GM03348 (cell line): ENCODE results near the gene EIF4E1B.
"Not testable (repeated sequence)": the region's sequence is repeated elsewhere in the genome, so short reads cannot be mapped to it uniquely, and the experiment has no call there.

Experiments used
- DNase-seq: peaks from one replicate; pipeline ENCODE4 v3.0.0; 2012; ENCODE audit warnings: low spot score

EIF4E1B gene, protein sequence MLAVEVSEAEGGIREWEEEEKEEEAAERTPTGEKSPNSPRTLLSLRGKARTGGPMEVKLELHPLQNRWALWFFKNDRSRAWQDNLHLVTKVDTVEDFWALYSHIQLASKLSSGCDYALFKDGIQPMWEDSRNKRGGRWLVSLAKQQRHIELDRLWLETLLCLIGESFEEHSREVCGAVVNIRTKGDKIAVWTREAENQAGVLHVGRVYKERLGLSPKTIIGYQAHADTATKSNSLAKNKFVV

DNA sequence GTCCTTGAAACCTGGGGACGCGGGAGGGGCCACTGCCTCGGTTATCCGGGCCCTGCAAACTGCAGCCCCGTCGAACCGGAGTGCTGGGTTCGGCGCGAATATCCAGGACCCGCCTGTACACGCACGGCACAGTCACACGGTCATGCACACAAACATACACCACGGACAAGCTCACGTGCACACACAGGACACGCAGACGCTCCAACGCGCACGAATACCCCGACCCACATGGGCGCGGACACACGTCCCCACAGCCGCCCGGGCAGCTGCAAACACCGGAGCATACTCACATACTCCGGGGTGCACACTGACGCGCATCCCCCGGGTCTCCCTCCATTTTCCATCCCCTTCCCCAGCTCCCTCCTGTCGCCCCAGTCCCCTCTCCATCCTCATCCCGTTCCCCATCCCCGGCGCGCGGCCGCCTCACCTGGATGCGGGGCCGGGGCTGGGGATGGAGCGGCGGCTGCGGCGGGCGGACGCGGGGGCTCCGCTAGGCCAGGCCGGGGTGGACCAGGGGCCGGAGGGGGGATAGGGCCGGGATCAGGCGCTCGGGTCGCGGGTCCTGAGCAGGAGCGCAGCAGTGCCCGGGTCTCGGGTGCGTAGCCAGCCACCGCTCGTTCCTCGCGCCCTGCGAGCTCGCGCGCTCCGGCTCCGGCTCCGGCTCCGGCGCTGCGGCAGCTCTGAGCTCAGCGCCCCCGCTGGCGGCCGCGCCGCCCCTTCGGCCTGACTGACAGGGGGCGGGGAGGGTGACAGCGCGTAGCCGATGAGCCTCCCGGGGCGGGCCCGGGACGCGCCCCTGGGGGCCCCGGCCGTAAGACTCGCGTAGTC is at the start of gene EIF4E1B, which contains the start of gene SNCB:
EIF4E1B (plus strand) TSS at position 823 of the 828 bp plus-strand sequence. CDS start 12,113 bp downstream, outside the sequence.
SNCB (minus strand) TSS at position 682 of the 828 bp plus-strand sequence. CDS start 880 bp downstream, outside the sequence.
- peak; percentile 77 for DNase-seq

DNA sequence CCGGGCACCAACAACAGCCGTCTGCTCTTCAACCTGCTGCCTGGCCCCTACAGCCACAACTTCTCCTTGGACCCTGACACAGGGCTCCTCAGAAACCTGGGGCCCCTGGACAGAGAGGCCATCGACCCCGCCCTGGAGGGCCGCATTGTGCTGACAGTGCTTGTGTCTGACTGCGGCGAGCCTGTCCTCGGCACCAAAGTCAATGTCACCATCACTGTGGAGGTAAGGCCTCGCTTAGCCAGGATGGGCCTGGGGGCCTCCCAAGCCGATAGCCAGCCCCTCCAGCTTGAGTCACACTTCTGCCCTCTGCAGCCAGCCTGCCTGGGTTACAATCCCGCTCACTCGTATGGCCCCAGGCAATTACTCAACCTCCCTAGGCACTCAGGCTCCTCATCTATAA is 49.1 kb upstream of the EIF4E1B start:
- DNase-seq, result no peak

DNA sequence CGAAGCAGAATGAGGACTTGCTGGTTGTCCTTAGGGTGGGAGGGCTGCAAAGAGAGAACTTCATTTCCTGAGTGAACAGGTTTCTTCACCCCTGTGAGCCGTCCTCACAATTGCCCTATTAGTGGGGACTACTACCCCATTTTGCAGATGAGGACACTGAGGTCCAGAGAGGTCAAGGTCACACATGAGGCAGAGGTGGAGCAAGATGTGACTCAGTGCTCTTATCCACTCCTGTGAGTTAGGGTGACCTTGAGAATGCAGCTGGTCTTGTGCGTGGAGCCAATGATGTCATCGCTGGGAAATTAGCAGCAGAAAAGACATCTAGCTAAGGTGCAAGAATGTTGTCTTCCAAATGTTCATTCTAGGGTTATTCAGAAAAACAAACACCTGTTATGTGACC is 47.4 kb upstream of the EIF4E1B start:
- DNase-seq, result no peak

DNA sequence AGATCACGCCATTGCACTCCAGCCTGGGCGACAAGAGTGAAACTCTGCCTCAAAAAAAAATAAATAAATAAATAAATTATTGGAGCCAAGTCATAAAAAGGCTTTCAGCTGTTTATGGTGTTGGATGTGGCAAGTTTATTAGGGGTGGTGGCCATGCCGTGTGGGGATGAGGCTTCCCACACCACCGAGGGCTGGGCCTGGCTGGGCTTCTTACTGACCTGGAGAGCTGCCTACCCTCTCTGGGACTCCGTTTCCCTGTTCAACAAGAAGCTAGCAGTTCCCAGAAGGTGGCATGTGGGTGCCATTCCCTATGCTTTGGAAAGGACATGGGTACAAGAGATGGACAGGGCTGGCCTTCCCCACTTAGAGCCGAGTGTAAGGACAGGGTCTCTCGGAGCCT is 43.1 kb upstream of the EIF4E1B start:
- no peak for DNase-seq

DNA sequence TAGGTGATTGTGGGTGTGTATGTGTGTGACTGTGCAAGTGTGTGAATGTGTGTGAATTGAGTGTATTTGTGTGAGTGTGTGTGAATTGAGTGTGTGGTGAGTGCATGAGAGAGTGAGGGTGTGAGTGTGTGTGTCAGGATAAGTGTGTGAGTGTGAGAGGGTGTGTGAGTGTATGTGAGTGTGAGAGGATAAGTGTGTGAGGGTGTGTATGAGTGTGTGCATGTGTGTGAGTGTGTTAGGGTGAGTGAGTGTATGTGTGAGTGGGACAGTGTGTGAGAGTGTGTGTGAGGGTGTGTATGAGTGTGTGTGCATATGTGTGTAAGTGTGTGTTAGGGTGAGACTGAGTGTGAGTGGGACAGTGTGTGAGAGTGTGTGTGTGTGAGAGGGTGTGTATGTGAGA is 42.2 kb upstream of the EIF4E1B start:
- DNase-seq, result no peak

DNA sequence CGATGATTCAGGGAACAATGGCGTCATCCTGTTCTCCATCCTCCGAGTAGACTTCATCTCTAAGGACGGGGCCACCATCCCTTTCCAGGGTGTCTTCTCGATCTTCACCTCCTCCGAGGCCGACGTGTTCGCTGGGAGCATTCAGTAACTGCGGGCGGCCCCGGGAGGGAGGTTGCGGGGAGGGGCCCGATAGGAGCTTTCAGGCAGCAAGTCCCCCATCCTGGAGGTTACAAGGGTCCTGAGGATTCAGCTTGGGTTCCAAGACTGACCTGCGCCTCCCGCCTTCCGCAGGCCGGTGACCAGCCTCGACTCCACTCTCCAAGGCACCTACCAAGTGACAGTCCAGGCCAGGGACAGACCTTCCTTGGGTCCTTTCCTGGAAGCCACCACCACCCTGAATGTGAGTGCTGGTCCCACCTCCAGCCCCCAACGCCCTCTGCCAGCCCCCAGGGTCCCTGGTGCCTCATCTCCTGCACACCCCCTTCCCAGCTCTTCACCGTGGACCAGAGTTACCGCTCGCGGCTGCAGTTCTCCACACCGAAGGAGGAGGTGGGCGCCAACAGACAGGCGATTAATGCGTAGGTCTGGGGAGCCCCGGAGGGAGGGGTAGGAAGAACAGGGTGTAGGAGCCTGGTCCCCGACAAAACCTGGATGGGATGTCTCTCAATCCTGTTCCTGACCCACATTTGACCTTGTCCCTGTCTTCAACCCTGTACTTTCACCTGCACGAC is 41.3 kb upstream of the EIF4E1B start:
- no peak for DNase-seq

DNA sequence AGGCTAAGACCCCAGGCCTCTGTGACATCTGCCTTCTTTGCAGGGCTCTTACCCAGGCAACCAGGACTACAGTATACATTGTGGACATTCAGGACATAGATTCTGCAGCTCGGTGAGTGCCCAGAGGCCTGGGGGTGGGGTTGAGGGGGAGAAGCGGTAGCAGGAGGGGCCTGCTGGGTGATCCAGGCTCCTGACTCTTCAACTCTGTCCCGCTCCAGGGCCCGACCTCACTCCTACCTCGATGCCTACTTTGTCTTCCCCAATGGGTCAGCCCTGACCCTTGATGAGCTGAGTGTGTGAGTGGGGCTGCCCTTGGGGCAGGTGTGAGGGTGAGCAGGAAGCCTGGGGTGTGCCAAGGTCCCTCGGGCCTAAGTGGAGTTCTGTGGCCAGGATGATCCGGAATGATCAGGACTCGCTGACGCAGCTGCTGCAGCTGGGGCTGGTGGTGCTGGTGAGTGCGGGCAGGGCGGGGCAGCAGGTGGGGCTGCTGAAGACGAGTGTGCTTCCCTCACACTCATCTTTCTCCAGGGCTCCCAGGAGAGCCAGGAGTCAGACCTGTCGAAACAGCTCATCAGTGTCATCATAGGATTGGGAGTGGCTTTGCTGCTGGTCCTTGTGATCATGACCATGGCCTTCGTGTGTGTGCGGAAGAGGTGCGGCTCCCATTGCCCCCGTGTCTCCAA is 40.3 kb upstream of the EIF4E1B start:
- no peak for DNase-seq

DNA sequence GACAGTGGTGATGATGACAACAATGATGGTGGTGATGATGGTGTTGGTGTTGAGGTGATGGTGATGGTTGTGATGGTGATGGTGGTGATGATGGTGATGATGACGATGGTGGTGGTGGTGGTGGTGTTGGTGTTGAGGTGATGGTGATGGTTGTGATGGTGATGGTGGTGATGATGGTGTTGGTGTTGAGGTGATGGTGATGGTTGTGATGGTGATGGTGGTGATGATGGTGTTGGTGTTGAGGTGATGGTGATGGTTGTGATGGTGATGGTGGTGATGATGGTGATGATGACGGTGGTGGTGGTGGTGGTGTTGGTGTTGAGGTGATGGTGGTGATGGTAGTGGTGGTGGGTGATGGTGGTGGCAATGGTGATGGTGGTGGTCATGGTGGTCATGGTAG is 38.8 kb upstream of the EIF4E1B start:
- not testable (repeated sequence) for DNase-seq

DNA sequence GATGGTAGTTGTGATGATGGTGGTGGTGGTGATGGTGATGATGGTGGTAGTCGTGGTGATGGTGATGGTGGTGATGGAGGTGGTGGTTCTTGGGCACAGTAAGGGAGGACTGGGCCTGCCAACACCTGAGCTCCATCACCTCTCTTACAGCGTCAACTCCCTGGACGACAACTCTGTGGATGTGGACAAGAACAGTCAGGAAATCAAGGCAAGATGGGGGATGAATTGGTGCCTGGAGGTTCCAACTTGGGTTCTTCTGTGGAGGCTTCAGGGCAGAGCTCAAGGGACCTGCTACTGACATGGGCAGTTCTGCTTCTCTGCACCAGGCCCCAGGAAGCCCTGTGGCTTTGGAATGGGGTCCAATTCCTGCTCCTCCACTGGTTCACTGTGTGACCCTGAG is 37.9 kb upstream of the EIF4E1B start:
- DNase-seq, result no peak

DNA sequence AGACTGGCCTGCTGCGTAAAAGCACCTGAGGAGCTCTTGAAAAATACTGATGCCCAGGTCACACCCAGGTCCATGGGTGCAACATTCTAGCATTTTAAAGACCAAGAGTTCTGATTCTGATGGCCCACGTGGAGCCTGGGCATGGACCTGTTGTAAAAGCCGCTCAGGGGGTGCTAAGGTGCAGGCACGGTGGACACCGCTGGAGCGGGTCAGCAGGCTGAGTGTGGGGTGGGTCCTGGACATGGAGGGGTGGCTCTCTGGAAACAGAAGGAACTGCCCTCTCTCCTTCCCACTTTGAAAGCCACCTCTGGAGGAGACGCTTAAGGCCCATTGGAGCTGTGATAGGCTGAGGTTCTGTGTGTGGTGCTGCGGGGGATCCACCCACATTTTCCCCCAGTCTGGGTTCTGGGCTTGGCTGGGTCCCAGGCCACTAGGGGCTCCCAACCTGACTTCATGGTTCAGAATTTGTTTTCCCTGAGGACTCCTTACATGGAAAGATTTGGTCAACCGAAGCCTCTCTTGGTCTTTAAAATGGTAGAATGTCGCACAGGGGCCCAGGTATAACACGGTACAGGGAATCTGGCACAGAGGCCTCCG is 37.1 kb upstream of the EIF4E1B start:
- DNase-seq, result no peak

DNA sequence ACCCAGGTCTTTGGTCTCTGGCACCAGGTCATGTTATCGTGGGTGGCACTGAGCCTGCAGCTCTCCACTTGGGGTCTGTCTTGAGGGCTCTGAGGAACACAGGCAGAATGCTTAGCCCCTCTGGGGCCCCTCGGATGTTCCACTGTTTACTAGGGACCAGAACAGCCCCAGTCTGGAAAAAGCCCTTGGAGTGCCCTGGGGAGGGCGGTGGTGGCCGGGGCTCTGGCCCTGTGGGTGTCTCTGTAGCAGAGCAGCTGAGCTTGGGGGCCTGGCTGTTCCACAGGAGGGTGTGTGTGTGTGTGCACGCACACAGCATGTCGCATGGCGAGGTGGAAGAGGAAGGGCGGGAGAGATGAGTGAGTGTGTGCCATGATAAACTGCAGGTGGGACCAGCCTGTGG is 35.9 kb upstream of the EIF4E1B start:
- no peak for DNase-seq

DNA sequence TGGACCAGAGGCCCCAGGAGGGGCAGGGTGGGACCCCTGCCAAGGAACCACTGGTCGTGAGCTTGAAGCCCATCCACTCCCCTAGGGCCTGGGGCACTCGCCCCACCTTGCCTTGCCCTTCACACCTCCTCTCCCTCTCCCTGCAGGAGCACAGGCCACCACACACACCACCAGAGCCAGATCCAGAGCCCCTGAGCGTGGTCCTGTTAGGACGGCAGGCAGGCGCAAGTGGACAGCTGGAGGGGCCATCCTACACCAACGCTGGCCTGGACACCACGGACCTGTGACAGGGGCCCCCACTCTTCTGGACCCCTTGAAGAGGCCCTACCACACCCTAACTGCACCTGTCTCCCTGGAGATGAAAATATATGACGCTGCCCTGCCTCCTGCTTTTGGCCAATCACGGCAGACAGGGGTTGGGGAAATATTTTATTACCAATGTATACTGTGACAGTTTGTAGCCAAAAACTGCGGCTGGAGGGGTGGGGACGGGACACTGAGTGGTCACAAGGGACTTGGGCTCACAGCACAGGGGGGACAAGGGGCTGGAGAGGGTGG is 35.0 kb upstream of the EIF4E1B start:
- DNase-seq, result no peak

DNA sequence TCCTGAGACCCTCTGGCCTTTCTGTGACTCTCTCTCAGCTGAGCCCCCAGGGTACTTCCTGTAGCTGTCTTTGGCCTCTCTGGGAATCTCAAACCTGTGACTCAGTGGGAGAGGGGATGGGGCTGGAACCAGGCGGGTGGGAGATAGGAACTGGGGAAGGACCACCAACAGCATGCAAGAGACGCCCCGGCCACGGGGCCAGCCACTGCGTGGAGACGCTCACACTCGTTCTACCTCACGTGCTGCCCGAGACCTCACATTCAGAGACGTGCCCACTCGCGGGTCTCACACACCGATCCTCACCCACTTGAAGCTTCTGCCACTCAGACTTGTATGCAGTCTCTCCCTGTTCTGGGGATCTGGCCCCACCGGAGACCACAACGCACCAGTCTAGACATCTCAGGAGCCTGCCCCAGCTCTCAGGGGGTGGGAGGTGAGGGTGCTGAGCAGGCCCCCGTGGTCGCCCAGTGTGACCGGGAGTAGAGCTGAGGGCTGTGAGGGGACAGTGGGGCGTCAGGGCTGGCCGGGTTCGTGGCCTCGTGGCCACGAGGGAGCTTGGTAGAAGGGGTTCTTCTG is 34.3 kb upstream of the EIF4E1B start:
- no peak for DNase-seq

DNA sequence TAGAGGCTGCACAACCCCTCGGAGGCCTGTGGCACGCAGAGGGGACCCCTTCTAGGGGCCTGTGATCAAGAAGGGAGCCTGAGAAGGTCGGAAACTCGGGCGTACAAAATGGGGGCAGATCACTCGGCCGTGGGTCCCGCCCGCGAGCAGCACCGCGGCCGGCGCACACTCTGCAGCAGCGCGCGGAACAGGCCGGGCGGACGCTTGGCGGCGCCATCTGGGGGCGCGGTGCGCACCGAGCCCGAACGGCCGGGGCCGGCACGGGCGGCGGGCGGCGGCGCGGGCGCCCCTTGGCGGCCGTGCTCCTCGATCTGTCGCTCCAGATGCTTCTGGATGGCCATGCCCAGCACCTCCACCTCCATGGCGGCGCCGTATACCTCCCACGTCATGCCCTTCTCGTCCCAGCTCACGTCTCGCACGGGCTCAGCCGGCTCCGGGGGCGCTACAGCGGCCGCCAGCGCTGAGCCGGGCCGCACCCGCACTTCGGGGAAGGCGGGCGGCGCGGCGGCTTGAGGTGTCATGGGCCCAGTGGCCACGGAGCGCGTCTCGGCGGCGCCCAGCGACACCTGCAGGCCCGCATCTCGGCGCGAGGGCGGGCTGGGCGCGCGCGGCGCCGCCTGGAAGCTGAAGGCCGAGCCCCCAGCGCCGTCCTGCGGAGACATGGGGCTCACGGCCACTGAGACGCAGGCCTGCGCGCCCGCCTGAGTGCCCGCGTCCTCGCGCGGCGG is 33.6 kb upstream of the EIF4E1B start:
- peak; percentile 54 for DNase-seq

DNA sequence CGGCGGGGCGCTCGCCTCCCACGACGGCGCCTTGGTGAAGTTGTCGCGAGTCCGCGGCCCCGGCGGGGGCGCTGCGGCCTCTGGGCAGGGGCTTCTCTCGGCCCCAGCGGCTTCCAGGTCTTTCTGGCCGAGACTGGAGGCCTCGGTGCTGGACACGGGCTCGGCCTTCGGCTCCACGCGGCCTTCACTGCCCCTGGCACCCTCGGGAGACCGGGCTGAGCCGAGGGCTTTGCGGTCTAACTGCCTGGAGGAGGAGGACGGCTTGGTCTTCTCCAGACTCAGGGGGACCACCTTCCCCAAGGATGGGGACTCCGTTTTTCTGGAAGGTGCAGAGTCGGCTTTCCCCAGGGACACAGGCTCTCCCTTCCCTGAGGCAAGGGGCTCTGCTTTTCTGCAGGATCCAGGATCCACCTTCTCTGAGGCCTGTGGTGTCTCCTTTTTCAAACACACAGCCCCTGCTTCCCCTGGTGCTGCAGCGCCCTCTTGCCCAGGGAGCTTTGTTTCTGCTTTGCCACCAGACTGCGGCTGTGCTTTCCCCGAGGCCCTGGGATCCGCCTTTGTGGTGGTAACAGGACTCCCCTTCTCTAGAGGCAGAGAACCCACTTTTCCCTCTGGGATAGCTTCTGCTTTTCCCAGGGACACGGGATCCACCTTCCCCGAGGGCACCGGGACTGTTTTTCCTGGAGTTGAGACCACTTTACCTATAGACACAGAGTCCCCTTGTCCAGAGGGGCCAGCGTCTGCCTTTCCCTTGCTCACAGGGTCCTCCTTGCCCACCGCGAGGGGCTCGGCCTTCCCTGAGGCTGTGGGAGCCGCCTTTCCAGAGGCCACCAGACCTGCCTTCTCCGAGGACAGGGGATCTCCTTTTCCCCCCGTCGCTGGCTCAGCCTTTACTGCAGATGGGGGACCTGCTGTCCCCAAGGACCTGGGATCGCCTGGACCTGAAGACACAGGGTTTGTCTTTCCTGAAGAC is 32.8 kb upstream of the EIF4E1B start:
- no peak for DNase-seq

DNA sequence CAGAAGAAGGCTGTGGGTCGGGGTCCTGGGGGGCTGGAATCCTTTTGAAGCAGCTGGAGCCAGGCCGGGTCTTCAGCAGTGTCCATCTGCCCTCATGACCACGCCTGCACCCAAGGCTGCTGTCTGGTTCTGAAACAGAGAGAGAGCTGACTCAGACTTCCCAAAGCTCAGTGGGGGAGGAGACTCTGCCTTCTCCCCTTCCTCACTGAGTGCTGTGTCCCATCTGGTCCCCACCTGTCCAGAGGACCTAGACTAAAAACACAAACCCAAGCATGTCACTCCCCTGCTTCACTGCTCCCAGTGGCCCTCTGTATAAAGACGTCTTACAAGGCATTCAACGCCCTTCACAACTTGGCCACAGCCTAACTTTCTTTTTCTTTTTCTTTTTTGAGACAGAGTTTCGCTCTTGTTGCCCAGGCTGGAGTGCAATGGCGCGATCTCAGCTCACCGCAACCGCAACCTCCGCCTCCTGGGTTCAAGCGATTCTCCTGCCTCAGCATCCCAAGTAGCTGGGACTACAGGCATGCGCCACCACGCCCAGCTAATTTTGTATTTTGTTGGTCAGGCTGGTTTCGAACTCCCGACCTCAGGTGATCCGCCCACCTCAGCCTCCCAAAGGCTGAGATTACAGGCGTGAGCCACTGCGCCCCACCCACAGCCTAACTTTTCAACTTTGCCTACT is 30.6 kb upstream of the EIF4E1B start:
- not testable (repeated sequence) for DNase-seq

DNA sequence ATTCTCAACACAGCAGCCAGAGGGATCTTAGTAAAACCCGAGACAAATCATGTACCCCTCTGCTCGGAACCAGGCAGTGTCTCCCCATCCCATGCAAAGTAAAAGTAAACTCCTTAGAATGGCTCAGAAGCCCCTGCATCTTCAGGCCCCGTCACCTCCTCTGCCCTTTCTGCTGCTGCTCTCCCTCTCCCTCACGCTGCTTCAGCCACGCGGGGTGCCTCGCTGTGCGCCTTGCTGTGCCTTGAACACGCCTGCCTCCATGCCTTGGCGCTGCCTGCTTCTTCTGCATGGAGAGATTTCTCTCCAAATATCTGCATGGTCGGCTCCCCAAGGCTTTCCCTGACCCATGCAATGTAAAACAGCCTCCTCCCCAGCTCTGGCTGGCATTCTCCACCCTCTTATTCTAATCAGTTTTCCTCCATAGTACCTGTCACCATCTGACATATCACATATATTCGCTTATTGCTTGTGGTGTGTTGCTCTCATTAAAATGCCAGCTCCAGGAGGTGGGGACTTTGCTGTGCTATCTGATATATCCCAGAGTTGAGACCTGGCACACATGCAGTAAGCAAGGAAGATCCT is 28.5 kb upstream of the EIF4E1B start:
- no peak for DNase-seq

DNA sequence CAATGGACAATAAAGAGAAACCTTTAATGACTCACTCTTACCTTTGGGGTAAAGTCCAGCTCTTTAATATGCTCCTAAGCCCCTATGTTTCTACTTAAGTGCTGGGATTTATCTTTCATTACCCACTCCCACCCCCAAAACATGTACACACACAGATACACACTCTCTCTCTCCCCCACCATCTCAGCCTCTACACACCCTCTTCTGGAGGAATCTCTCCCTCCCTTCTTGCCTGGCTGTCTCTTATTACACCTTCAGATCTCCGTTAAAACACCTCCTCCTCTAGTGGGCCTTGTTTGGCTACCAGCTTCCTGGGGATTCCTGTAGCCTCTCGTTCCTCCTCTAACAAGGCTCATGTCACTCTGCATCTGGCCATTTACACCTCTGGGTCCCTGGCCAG is 27.4 kb upstream of the EIF4E1B start:
- no peak for DNase-seq
